Panc1 (cell line): ENCODE results near the gene DTX3. TPM values are rescaled to one million over a fixed set of nuclear protein-coding genes. Genes with fewer than 3 reads are reported as not detected.

Source experiments
- ATAC-seq: fragments of 200-7000 bp; cut with Tn5 transposase; 2 replicates; pipeline ENCODE4 v1.9.1; 2020; ENCODE audit warnings: mild to moderate bottlenecking, moderate library complexity
- BruUV-seq: library from RNA; stranded (reverse); fragments of 400-500 nt; replicated peaks from 2 replicates; lab custom pipeline; 2021; lab: Mats Ljungman, UMichigan
- CTCF ChIA-PET: fragments of 300-600 bp; sonication (Branson Sonifier 250); formaldehyde crosslinking; loops from one replicate; lab custom pipeline; 2022; ENCODE audit warnings: antibody characterized with exemption; lab: Charles Lee
- POLR2A ChIA-PET: fragments of 300-600 bp; sonication (Branson Sonifier 250); formaldehyde crosslinking; loops from one replicate; lab custom pipeline; 2022; ENCODE audit warnings: antibody characterized with exemption; lab: Charles Lee
- DNase-seq: peaks from one replicate; pipeline ENCODE4 v3.0.0-alpha.2; 2010; ENCODE audit warnings: low read depth, low spot score
- H3K27ac ChIP-seq: 2 replicates; pipeline ENCODE4 v1.5.1; 2011; ENCODE audit warnings: mild to moderate bottlenecking, low read length, inconsistent platforms
- H3K27me3 ChIP-seq: fragments of 200-500 bp; sonication (Bioruptor generic); 2 replicates; pipeline ENCODE4 v1.6.0; 2014; ENCODE audit warnings: low read length, inconsistent platforms; ENCODE audit not compliant: control insufficient read depth, insufficient read depth
- H3K36me3 ChIP-seq: fragments of 200-500 bp; sonication (Bioruptor generic); 2 replicates; pipeline ENCODE4 v1.5.1; 2014; ENCODE audit warnings: inconsistent platforms, mild to moderate bottlenecking, low read length, moderate library complexity; ENCODE audit not compliant: control insufficient read depth, insufficient read depth
- H3K4me1 ChIP-seq: 2 replicates; pipeline ENCODE4 v1.5.1; 2011; ENCODE audit warnings: inconsistent platforms, mild to moderate bottlenecking, low read length, moderate library complexity; ENCODE audit not compliant: control insufficient read depth, insufficient read depth
- H3K4me3 ChIP-seq, 2 experiments: 2 replicates each; pipeline ENCODE4 v1.5.1; 2011 to 2012; ENCODE audit warnings: low read depth in 2 of 2, low read length in 2 of 2, mild to moderate bottlenecking in 2 of 2, inconsistent platforms in 1 of 2, moderate library complexity in 1 of 2
- H3K9me3 ChIP-seq: fragments of 200-500 bp; sonication (Bioruptor generic); 2 replicates; pipeline ENCODE4 v1.5.1; 2014; ENCODE audit warnings: low read depth, mild to moderate bottlenecking, inconsistent platforms, low read length, moderate library complexity; ENCODE audit not compliant: control insufficient read depth, insufficient read depth
- POLR2AphosphoS5 ChIP-seq: IDR thresholded peaks from 2 replicates; pipeline ENCODE4 v1.6.1; 2012; ENCODE audit warnings: mild to moderate bottlenecking, low read depth, low read length, moderate library complexity
- SIN3A ChIP-seq: IDR thresholded peaks from 2 replicates; pipeline ENCODE4 v1.6.1; 2012; ENCODE audit warnings: low read depth, mild to moderate bottlenecking, low read length, moderate library complexity, borderline replicate concordance; ENCODE audit not compliant: insufficient read depth
- TCF7L2 ChIP-seq: IDR thresholded peaks from 2 replicates; pipeline ENCODE4 v1.6.1; 2011; ENCODE audit warnings: mild to moderate bottlenecking, low read depth, low read length, inconsistent platforms
- in situ Hi-C: cut with HindIII; loops from 2 replicates; pipeline ENCODE4 v1.10.0; 2016; ENCODE audit warnings: low sequenced_read_pairs, low pct_unique_long_range_greater_than_20kb
- intact Hi-C: fragments of 100-400 bp; cut with micrococcal nuclease; formaldehyde crosslinking; loops from one replicate; pipeline ENCODE4 v1.10.0; 2022; ENCODE audit not compliant: unreplicated experiment
- total RNA-seq: library from RNA; stranded (reverse); gene quantifications from one replicate; pipeline ENCODE4 v1.2.1, GENCODE V29; 2021; ENCODE audit not compliant: unreplicated experiment
- TF ChIP-seq, protein P1 (sequence below), 2 experiments: IDR thresholded peaks; 2 replicates each; pipeline ENCODE4 v1.6.1; 2011 to 2012; ENCODE audit warnings: low read depth in 2 of 2, control low read depth in 1 of 2, low read length in 1 of 2, mild to moderate bottlenecking in 1 of 2, moderate library complexity in 1 of 2; ENCODE audit not compliant: insufficient read depth in 1 of 2
- TF ChIP-seq, protein P2 (sequence below): fragments of 450-650 bp; IDR thresholded peaks from 2 replicates; pipeline ENCODE4 v1.5.1; 2017; ENCODE audit warnings: mild to moderate bottlenecking

DTX3 gene
- total RNA-seq, 1 experiment from 2014 or later: 37.8 TPM

DNA sequence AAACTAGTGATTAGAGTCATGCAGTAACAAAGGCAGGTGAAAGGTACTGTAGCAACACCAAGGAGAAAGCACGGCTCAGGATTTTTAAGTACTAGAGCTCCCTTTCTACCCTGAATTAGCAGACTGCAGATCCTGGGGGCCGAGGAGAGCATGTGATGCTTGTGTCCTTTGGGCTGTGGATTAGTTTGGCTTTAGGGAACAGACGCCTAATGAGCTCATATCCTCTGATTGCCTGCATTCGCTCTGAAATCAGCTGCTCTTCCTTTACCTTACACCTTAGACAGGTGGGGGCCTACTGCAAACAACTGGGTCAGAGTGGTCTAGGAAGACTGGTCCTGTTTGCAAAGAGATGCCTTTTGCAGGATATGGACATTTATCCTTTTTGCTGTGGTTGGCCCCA is 11.4 kb upstream of the DTX3 start:
- Histone ChIP-seq H3K4me1 (peaks cover 15% of the 10 kb centered on the region), H3K36me3 (peaks cover 3% of the 10 kb centered on the region; the same call in 1 of the 2 replicates), H3K9me3 (no peaks in the 10 kb centered on the region), H3K27ac (no peak overlapping the region), H3K4me3 (no peak overlapping the region), H3K27me3 (no peaks in the 10 kb centered on the region)
- POLR2A ChIA-PET: no interaction called here
- TSS peak; percentile 63 for BruUV-seq
- in situ Hi-C loops (no loop called here), intact Hi-C loops (no loop called here)
- CTCF ChIA-PET: no interaction called here
- ATAC-seq: no peak
- no peak for DNase-seq
- TF ChIP-seq, protein P1, sequence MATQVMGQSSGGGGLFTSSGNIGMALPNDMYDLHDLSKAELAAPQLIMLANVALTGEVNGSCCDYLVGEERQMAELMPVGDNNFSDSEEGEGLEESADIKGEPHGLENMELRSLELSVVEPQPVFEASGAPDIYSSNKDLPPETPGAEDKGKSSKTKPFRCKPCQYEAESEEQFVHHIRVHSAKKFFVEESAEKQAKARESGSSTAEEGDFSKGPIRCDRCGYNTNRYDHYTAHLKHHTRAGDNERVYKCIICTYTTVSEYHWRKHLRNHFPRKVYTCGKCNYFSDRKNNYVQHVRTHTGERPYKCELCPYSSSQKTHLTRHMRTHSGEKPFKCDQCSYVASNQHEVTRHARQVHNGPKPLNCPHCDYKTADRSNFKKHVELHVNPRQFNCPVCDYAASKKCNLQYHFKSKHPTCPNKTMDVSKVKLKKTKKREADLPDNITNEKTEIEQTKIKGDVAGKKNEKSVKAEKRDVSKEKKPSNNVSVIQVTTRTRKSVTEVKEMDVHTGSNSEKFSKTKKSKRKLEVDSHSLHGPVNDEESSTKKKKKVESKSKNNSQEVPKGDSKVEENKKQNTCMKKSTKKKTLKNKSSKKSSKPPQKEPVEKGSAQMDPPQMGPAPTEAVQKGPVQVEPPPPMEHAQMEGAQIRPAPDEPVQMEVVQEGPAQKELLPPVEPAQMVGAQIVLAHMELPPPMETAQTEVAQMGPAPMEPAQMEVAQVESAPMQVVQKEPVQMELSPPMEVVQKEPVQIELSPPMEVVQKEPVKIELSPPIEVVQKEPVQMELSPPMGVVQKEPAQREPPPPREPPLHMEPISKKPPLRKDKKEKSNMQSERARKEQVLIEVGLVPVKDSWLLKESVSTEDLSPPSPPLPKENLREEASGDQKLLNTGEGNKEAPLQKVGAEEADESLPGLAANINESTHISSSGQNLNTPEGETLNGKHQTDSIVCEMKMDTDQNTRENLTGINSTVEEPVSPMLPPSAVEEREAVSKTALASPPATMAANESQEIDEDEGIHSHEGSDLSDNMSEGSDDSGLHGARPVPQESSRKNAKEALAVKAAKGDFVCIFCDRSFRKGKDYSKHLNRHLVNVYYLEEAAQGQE (IDR thresholded peaks at IDR 0.05; ENCODE audit: insufficient read depth in 1 of 2, low read depth in 2 of 2, low read length in 1 of 2): no peak
- TF ChIP-seq TCF7L2 (no peak), SIN3A (no peak), POLR2AphosphoS5 (no peak)
- TF ChIP-seq, protein P2, sequence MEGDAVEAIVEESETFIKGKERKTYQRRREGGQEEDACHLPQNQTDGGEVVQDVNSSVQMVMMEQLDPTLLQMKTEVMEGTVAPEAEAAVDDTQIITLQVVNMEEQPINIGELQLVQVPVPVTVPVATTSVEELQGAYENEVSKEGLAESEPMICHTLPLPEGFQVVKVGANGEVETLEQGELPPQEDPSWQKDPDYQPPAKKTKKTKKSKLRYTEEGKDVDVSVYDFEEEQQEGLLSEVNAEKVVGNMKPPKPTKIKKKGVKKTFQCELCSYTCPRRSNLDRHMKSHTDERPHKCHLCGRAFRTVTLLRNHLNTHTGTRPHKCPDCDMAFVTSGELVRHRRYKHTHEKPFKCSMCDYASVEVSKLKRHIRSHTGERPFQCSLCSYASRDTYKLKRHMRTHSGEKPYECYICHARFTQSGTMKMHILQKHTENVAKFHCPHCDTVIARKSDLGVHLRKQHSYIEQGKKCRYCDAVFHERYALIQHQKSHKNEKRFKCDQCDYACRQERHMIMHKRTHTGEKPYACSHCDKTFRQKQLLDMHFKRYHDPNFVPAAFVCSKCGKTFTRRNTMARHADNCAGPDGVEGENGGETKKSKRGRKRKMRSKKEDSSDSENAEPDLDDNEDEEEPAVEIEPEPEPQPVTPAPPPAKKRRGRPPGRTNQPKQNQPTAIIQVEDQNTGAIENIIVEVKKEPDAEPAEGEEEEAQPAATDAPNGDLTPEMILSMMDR: no peak

DNA sequence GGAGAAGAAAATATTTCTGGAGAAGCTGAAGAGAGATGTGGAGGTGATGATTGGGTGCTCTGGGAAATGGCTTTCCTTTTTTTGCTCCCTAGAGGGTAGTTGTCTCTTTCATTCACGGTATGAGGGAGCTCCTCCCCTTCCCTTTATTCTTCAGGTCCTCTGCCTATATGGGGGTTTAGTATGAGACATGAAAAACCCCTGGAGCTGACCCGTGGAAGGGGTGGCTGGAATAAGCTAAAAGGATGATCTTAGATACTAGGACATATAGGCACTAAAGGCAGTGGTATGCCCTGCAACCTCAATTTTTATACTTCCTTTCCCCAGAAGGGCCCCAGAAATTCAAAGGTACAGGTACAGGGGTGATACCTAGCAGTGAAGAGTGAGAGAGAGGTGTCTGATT is 4.2 kb upstream of the DTX3 start:
- in situ Hi-C loops (no loop called here), intact Hi-C loops (no loop called here)
- Histone ChIP-seq H3K4me3 (no peak overlapping the region), H3K27ac (no peak overlapping the region), H3K36me3 (0 out of 2 replicates have a peak, but pooled peaks cover 3% of the 10 kb centered on the region), H3K9me3 (no peaks in the 10 kb centered on the region), H3K27me3 (no peaks in the 10 kb centered on the region), H3K4me1 (peaks cover 10% of the 10 kb centered on the region)
- BruUV-seq: no TSS peak
- POLR2A ChIA-PET: no interaction called here
- TF ChIP-seq, protein P2: no peak
- TF ChIP-seq POLR2AphosphoS5 (no peak), SIN3A (no peak), TCF7L2 (no peak)
- TF ChIP-seq, protein P1 (IDR thresholded peaks at IDR 0.05; ENCODE audit: insufficient read depth in 1 of 2, low read depth in 2 of 2, low read length in 1 of 2): no peak
- DNase-seq: no peak
- no peak for ATAC-seq
- CTCF ChIA-PET: no interaction called here
